BE2C (cell line): ENCODE measurements around the gene PPP1R18.

Experiments used
- DNase-seq: peaks from one replicate; pipeline ENCODE4 v3.0.0-alpha.2; 2020
- H3K27me3 ChIP-seq: fragments of 250-450 bp; sonication (Bioruptor Pico); 2 replicates; pipeline ENCODE4 v1.5.1; 2020; ENCODE audit warnings: mild to moderate bottlenecking
- H3K36me3 ChIP-seq: fragments of 250-450 bp; sonication (Bioruptor Pico); 2 replicates; pipeline ENCODE4 v1.5.1; 2020; ENCODE audit warnings: mild to moderate bottlenecking
- H3K4me1 ChIP-seq: fragments of 250-450 bp; sonication (Bioruptor Pico); 2 replicates; pipeline ENCODE4 v1.5.1; 2020
- H3K4me3 ChIP-seq: 2 replicates; pipeline ENCODE4 v1.5.1; 2011; ENCODE audit warnings: low read depth, low read length
- H3K9me3 ChIP-seq: fragments of 250-450 bp; sonication (Bioruptor Pico); 2 replicates; pipeline ENCODE4 v1.5.1; 2020
- CTCF ChIP-seq: IDR thresholded peaks from 2 replicates; pipeline ENCODE4 v1.5.1; 2012; ENCODE audit warnings: mild to moderate bottlenecking, low read depth, low read length

The PPP1R18 gene

GRCh38 chr6:30717129-30717844 is 30.8 kb upstream of the PPP1R18 start, which contains the start of gene MDC1:
TSS of gene MDC1 (minus strand) at chr6:30717281. CDS start at chr6:30715175, 2,106 bp downstream.
- H3K27me3 ChIP-seq, result peaks cover 3% of the 10 kb centered on the region
- TF ChIP-seq CTCF, result peak; percentile 40
- H3K4me3 ChIP-seq, result peak within 1 kb of the TSS; percentile 75
- H3K4me1 ChIP-seq, result no peaks in the 10 kb centered on the region; the same call in 1 of the 2 replicates
- no peaks in the 10 kb centered on the region for H3K9me3 ChIP-seq
- peak; percentile 99 for DNase-seq
- peaks cover 34% of the 10 kb centered on the region for H3K36me3 ChIP-seq

GRCh38 chr6:30716879-30717128 is 30.4 kb upstream of the PPP1R18 start:
- H3K4me1 ChIP-seq, result no peaks in the 10 kb centered on the region; the same call in 1 of the 2 replicates
- no peak for DNase-seq
- H3K36me3 ChIP-seq, result peaks cover 34% of the 10 kb centered on the region
- peaks cover 3% of the 10 kb centered on the region for H3K27me3 ChIP-seq
- no peaks in the 10 kb centered on the region for H3K9me3 ChIP-seq
- no peak for TF ChIP-seq CTCF
- peak overlapping the region; percentile 70 for H3K4me3 ChIP-seq

DNA sequence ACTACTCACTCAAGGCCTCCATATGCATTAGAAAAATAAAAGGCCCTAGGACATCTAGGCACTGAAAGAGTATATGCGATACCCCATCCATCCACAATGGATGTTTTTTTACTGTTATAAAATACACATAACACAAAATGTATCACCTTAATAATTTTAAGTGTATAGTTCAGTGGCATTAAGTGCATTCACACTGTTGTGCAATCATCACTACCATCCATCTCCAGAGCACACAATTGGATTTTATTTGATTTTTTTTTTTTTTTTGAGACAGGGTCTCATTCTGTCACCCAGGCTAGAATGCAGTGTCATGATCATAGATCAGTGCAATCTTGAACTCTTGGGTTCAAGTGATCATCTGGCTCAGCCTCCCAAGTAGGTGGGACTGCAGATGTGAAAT is 27.8 kb upstream of the PPP1R18 start:
- DNase-seq, result no peak
- Histone ChIP-seq H3K9me3 (no peaks in the 10 kb centered on the region), H3K4me1 (no peaks in the 10 kb centered on the region; the same call in 1 of the 2 replicates), H3K27me3 (no peaks in the 10 kb centered on the region), H3K4me3 (no peak overlapping the region), H3K36me3 (peaks cover 45% of the 10 kb centered on the region)
- no peak for TF ChIP-seq CTCF

GRCh38 chr6:30712441-30712945 is 26.0 kb upstream of the PPP1R18 start:
- TF ChIP-seq CTCF, result no peak
- no peaks in the 10 kb centered on the region for H3K4me1 ChIP-seq
- peaks cover 57% of the 10 kb centered on the region for H3K36me3 ChIP-seq
- DNase-seq, result no peak
- H3K9me3 ChIP-seq, result no peaks in the 10 kb centered on the region
- no peaks in the 10 kb centered on the region for H3K27me3 ChIP-seq
- no peak overlapping the region for H3K4me3 ChIP-seq

DNA sequence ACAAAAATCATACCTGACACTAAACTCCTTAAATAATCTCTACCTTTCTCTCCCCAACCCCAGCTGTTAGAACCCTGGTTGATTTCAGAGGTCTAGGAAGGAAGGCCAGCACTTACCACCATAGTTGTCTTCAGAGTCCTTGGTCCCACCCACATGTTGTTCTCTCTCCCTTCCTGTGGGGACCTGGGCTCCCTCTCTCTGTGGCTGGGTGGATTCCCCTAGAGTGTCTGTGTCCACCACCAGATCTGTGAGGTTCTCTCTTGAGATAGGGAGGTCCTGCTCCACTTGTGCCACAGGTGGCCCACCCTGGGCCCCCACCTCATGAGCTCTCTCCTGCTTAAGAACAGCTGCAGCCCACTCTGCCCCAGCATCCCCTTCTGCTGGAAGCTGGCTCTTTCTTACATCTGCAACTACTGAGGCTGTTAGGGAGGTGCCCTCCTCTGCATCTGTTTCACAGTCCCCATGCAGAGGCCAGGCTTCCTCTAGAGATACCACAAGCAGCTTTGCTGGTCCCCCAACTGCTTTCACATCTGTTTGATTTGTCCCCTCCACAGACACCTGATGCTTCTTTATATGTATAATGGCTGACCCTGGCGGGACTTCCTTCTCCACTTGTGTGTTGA is 25.4 kb upstream of the PPP1R18 start:
- no peak for DNase-seq

More for the DNA sequence above, 25.4 kb upstream of the PPP1R18 start:
- Histone ChIP-seq H3K27me3 (no peaks in the 10 kb centered on the region), H3K4me3 (no peak overlapping the region), H3K36me3 (peaks cover 57% of the 10 kb centered on the region), H3K4me1 (no peaks in the 10 kb centered on the region), H3K9me3 (no peaks in the 10 kb centered on the region)
- TF ChIP-seq CTCF, result no peak
